Measurements from ENCODE around the gene AIRE. TPM values are rescaled to one million over a fixed set of nuclear protein-coding genes. Genes with fewer than 3 reads are reported as not detected.

AIRE gene
- total RNA-seq, 4 donors from 2014 or later, result not detected

GRCh38 chr21:44331650-44332307 lies 46.1 kb downstream of the AIRE start:
- in situ Hi-C loops (cut with MboI; ENCODE audit: low sequenced_read_pairs in 4 of 4) (loop anchor here in 1 of 4 donors (25.0 kb wide), 1 partner anchor 456 kb away; no protein-coding TSS in a partner anchor), intact Hi-C loops (cut with DNase I; ENCODE audit: low total_unique reads) (loop anchor here (10.0 kb wide), 2 partner anchors 803 to 1993 kb away; partner anchors contain the start of genes C21orf58 and PCNT)
- DNase-seq (no peak), ATAC-seq (no peak)
- no peak overlapping the region for H3K27ac ChIP-seq
- TF ChIP-seq POLR2A (IDR thresholded peaks at IDR 0.05) (no peak), CTCF (IDR thresholded peaks at IDR 0.05 in 4 of 5, conservative IDR thresholded peaks at IDR 0.05 in 1 of 5) (no peak)
- H3K27me3 ChIP-seq, result no peaks in the 10 kb centered on the region
- no peaks in the 10 kb centered on the region for H3K4me1 ChIP-seq
- no peak overlapping the region for H3K4me3 ChIP-seq
- H3K36me3 ChIP-seq, result peaks cover 0 to 4% of the 10 kb centered on the region in 2 donors
- H3K9me3 ChIP-seq, result no peaks in the 10 kb centered on the region

- in situ Hi-C loops (cut with MboI; ENCODE audit: low sequenced_read_pairs in 4 of 4) (loop anchor here in 1 of 4 donors (25.0 kb wide), 1 partner anchor 455 kb away; no protein-coding TSS in a partner anchor), intact Hi-C loops (cut with DNase I; ENCODE audit: low total_unique reads) (loop anchor here (10.0 kb wide), 2 partner anchors 802 to 1992 kb away; partner anchors contain the start of genes C21orf58 and PCNT)
- ATAC-seq (no peak), DNase-seq (no peak)
- peaks cover 0 to 4% of the 10 kb centered on the region in 2 donors for H3K36me3 ChIP-seq
- no peak overlapping the region for H3K4me3 ChIP-seq
- no peak overlapping the region for H3K27ac ChIP-seq
- TF ChIP-seq CTCF (IDR thresholded peaks at IDR 0.05 in 4 of 5, conservative IDR thresholded peaks at IDR 0.05 in 1 of 5) (no peak), POLR2A (IDR thresholded peaks at IDR 0.05) (no peak)
- H3K4me1 ChIP-seq, result no peaks in the 10 kb centered on the region
- H3K27me3 ChIP-seq, result no peaks in the 10 kb centered on the region
- no peaks in the 10 kb centered on the region for H3K9me3 ChIP-seq
Observed at GRCh38 chr21:44332383-44332782, 46.7 kb downstream of the AIRE start.

GRCh38 chr21:44332965-44333364 lies 47.3 kb downstream of the AIRE start:
- H3K27me3 ChIP-seq, result no peaks in the 10 kb centered on the region
- no peak overlapping the region for H3K27ac ChIP-seq
- DNase-seq (no peak), ATAC-seq (no peak)
- intact Hi-C loops (cut with DNase I; ENCODE audit: low total_unique reads), result loop anchor here (10.0 kb wide), 2 partner anchors 802 to 1992 kb away; partner anchors contain the start of genes C21orf58 and PCNT
- in situ Hi-C loops (cut with MboI; ENCODE audit: low sequenced_read_pairs in 4 of 4), result loop anchor here in 1 of 4 donors (25.0 kb wide), 1 partner anchor 454 kb away; no protein-coding TSS in a partner anchor
- H3K4me3 ChIP-seq, result no peak overlapping the region
- H3K4me1 ChIP-seq, result peaks cover 3 to 4% of the 10 kb centered on the region in 2 donors
- TF ChIP-seq CTCF (IDR thresholded peaks at IDR 0.05 in 4 of 5, conservative IDR thresholded peaks at IDR 0.05 in 1 of 5) (no peak), POLR2A (IDR thresholded peaks at IDR 0.05) (no peak)
- H3K36me3 ChIP-seq, result peaks cover 0 to 4% of the 10 kb centered on the region in 2 donors
- no peaks in the 10 kb centered on the region for H3K9me3 ChIP-seq

- TF ChIP-seq CTCF (IDR thresholded peaks at IDR 0.05 in 4 of 5, conservative IDR thresholded peaks at IDR 0.05 in 1 of 5) (no peak), POLR2A (IDR thresholded peaks at IDR 0.05) (no peak)
- in situ Hi-C loops (cut with MboI; ENCODE audit: low sequenced_read_pairs in 4 of 4) (loop anchor here in 1 of 4 donors (25.0 kb wide), 1 partner anchor 454 kb away; no protein-coding TSS in a partner anchor), intact Hi-C loops (cut with DNase I; ENCODE audit: low total_unique reads) (loop anchor here (10.0 kb wide), 2 partner anchors 801 to 1991 kb away; partner anchors contain the start of genes C21orf58 and PCNT)
- peaks cover 0 to 4% of the 10 kb centered on the region in 2 donors for H3K36me3 ChIP-seq
- H3K4me3 ChIP-seq, result no peak overlapping the region
- no peak overlapping the region for H3K27ac ChIP-seq
- no peak for ATAC-seq
- H3K4me1 ChIP-seq, result peaks cover 3 to 9% of the 10 kb centered on the region in 2 donors
- H3K9me3 ChIP-seq, result no peaks in the 10 kb centered on the region
- H3K27me3 ChIP-seq, result no peaks in the 10 kb centered on the region
- DNase-seq, result no peak
Observed at GRCh38 chr21:44333509-44334328, 48.0 kb downstream of the AIRE start.

All from gastrocnemius medialis (tissue), 4 donors.